GM21526 (cell line): ENCODE data around the gene ANO9.

ENCODE experiments used
- ATAC-seq: cut with Tn5 transposase; IDR thresholded peaks from one replicate; pipeline ENCODE4 v1.9.1; 2021; ENCODE audit warnings: moderate library complexity; ENCODE audit not compliant: unreplicated experiment, low FRiP score

Gene ANO9

GRCh38 chr11:375065-376025, 66.5 kb downstream of the ANO9 start:
- ATAC-seq: no peak

DNA sequence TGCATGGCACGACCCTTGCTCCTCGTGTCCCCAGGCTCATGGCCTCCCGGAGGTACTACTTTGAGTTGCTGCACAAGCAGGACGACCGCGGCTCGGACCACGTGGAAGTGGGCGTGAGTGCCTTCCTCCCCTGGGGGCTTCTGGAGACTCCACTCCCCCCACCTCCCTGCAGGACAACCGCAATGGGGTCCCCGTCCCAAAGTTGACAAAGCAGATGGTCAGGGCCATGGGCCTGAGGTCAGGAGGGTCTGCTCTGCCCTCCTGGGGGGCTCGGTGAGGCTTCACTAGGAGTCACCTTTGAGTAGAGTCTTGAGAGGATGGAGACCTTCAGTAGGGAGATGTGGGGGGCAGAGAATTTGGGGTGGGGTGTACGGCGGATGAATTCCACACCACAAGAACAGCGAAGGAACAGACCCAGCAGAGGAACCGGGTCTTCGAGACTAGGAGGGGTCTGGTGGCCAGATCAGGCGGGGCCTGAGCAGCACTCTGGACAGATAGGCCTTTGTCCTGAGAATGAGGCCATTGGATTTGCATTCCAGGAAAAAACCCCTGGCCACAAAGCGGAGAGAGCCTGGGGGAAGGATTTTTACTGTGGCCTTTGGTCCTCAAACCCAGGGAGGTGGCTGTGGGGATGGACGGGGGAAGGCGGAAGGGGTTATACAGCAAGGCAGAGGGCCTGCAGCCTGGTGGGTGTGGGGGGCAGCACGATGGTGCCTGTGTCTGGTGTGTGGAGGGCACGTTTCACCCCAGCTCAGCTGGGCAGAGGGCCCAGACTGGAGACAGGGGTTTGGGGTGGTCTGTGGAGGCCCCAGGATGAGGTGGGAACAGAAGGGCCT, 67.9 kb downstream of the ANO9 start:
- no peak for ATAC-seq

GRCh38 chr11:372809-373715, 68.7 kb downstream of the ANO9 start:
- no peak for ATAC-seq

DNA sequence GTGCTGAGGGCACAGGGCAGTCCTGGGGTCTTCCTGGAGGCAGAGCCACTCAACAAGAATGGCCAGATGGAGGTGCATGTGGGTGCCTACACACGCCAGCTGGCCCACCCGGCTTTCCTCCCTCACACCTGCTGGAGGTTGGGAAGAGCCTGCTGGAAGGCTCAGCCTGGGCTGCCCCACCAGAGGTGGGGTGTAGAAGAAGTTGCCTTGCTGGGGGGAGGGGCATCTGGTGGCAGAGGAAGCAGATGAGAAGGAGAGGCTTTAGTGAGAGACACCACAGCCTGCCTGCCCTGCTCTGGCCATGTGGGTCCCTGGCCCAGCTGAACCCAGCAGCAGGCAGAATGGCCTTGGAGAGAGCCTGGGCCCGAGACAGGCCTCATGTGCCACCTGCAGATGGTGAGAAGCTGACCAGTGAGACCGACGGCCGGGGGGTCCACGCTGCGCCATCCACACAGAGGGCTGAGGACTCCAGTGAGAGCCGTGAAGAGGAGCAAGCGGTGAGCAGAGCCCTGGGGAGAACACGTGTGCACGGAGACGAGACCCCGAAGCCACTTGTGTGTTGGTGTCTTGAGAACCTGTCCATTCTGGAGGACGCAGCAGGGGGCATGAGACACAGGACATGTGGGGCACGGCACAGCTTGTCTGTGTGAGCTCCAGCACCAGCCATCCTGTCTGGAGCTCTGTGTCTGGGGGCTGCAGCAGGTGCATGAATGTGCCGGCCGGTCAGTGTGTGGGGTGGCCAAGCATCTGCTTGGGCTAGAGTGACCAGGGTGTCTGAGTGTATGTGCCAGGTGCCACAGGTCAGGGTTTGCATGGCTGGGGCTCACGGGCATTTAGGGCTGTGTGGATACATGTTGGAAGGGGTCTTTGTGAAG, 69.9 kb downstream of the ANO9 start:
- no peak for ATAC-seq

DNA sequence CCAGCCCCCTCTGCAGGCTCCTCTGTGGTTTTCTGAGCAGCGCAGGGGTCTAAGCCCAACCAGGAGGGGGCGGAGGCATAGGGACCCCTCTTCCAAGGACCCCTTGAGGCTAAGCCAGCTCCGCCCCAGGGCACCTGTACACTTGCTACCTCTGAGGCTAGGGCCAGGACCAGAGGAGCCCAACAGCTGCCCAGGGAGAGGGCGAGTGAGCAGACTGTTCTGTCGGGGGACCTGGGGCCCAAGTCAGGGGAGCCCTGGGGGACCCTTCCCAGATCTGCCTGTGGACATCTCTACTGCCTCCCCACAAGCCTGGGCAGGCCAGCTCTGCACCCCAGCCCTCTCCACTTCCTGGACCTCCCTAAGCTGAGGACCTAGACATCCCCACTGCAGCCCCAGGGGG, 70.8 kb downstream of the ANO9 start:
- ATAC-seq: no peak

DNA sequence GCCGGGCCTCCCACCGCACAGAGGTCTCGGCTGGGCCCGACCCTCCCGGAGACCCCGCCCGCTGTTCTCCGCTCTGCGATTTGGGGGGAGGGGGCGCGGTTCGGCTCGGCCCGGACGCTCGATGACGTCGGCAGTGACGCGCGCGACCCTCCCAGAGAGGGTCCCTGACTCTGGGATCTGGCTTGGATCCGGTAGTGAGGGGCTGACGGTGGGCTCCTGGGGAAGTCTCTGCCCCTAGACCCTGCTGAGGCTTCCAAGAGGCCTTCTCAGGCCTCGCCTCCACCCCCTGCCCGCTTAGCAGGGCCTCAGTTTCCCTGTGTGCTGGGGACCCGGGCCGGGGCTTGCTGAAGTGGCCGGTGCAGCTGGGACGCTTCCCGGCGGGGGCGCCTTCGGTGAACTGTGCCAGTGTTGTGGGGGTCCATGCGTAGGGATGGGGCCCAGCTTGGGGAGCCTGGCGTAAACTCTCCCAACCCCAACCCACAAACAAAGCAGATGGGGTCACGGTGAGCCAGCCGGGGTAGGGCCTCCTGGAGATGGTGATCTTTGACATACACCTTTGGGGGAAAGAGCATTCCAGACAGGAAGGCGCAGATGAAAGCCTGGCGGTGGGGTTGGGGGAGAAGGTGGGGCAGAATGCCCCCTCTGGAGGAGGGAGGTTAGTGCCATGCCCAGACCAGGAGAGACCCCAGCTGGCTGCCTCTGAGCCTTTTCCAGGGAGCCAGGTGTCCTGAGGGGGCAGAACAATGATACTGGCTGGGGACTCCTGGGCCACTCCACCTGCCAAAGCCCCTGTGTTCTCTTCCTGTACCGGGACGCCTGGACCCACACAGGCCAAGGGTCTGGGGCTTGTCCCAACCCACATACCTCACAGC, 71.5 kb downstream of the ANO9 start:
- ATAC-seq: no peak

DNA sequence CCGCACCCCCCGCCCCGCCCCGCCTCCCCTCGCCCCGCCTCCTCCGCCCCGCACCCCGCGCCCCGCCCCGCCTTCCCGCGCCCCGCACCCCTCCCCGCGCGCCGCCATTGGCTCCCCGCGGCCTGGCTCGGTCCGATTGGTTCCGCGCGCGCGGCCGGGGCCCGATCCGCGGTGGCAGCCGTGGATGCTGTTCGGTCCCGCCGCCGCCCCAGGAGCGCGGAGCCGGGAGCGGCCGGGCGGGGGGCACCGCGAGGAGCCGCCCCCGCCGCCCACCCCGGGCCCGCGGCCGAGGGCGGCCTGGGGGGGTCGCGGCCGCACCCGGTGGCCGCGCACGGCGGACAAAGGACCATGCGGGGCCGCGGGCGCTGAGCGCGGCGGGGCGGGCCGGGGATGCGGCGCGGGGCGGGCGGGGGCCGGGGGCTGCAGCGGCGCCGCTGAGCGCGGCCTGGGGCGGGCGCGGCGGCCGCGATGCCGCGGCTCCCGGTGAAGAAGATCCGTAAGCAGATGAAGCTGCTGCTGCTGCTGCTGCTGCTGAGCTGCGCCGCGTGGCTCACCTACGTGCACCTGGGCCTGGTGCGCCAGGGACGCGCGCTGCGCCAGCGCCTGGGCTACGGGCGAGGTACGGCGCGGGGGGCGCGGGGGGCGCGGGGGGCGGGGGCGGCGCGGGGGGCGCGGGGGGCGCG, 72.3 kb downstream of the ANO9 start, which contains the start of gene B4GALNT4:
B4GALNT4 (plus strand) TSS at position 164 of the 683 bp plus-strand sequence; CDS start at position 469, 305 bp downstream.
- no peak for ATAC-seq

- no peak for ATAC-seq
Measured at GRCh38 chr11:368414-369335, 73.1 kb downstream of the ANO9 start.

- no peak for ATAC-seq
Measured at GRCh38 chr11:367956-368413, 73.8 kb downstream of the ANO9 start.
